Endothelial cell of umbilical vein (primary cell): ENCODE measurements around the gene POLR2L. TPM values are rescaled to one million over a fixed set of nuclear protein-coding genes. Genes with fewer than 3 reads are reported as not detected.

Experiments
- BruUV-seq: library from RNA; stranded (reverse); fragments of 400-500 nt; replicated peaks from 2 replicates; lab custom pipeline; 2021; lab: Mats Ljungman, UMichigan
- CTCF ChIA-PET: fragments of 300-600, 350-600 bp; sonication (Branson Sonifier 250); formaldehyde crosslinking; loops from one replicate; lab custom pipeline; 2021; ENCODE audit warnings: antibody characterized with exemption, inconsistent platforms; lab: Charles Lee
- POLR2A ChIA-PET: fragments of 300-600, 350-600 bp; sonication (Branson Sonifier 250); formaldehyde crosslinking; loops from one replicate; lab custom pipeline; 2021; ENCODE audit warnings: antibody characterized with exemption, inconsistent platforms; lab: Charles Lee
- DNase-seq: peaks from one replicate; pipeline ENCODE4 v3.0.0-alpha.2; 2011; ENCODE audit warnings: low read depth, low spot score
- FAIRE-seq: peaks from 2 replicates; lab custom pipeline; 2011; peaks lifted over from hg19 to GRCh38; lab: Jason Lieb, UNC
- H2AFZ ChIP-seq: 2 replicates; pipeline ENCODE4 v1.6.0; 2012; ENCODE audit warnings: low read depth, low read length, control low read depth, inconsistent platforms
- H3K27ac ChIP-seq: 2 replicates; pipeline ENCODE4 v1.5.1; 2011; ENCODE audit warnings: low read depth, mild to moderate bottlenecking, control low read depth, low read length, moderate library complexity; ENCODE audit not compliant: insufficient read depth
- H3K27me3 ChIP-seq, 2 experiments: 2 replicates each; pipeline versions ENCODE4 v1.6.0 to v1.6.1; 2011; ENCODE audit warnings: low read length in 2 of 2, mixed read lengths in 1 of 2; ENCODE audit not compliant: control insufficient read depth in 2 of 2, insufficient read depth in 2 of 2
- H3K36me3 ChIP-seq, 2 experiments: 2 replicates in 1 of 2; 3 replicates in 1 of 2; pipeline ENCODE4 v1.5.1; 2011; ENCODE audit warnings: low read length in 2 of 2, mild to moderate bottlenecking in 1 of 2, moderate library complexity in 1 of 2; ENCODE audit not compliant: control insufficient read depth in 2 of 2, insufficient read depth in 2 of 2; ENCODE audit errors: extremely low read depth in 1 of 2
- H3K4me1 ChIP-seq: 3 replicates; pipeline ENCODE4 v1.5.1; 2011; ENCODE audit warnings: mild to moderate bottlenecking, low read length; ENCODE audit not compliant: control insufficient read depth, insufficient read depth; ENCODE audit errors: extremely low read depth
- H3K4me2 ChIP-seq: 2 replicates; pipeline ENCODE4 v1.6.1; 2011; ENCODE audit warnings: low read length, control low read depth, mixed read lengths; ENCODE audit not compliant: insufficient read depth
- H3K4me3 ChIP-seq, 3 experiments: fragments of 200-600 bp in 1 of 3; sonication (generic), shearing (Covaris generic) in 1 of 3; replicated peaks in 1 of 3; 2 replicates each; pipeline ENCODE4 v1.5.1; 2011 to 2016; ENCODE audit warnings: control low read depth in 3 of 3, low read length in 3 of 3, mild to moderate bottlenecking in 2 of 3, inconsistent platforms in 1 of 3, low read depth in 1 of 3, moderate library complexity in 1 of 3; ENCODE audit not compliant: insufficient read depth in 1 of 3
- H3K79me2 ChIP-seq: 2 replicates; pipeline ENCODE4 v1.6.0; 2012; ENCODE audit warnings: low read length, inconsistent platforms; ENCODE audit not compliant: control insufficient read depth, insufficient read depth
- H3K9ac ChIP-seq: replicated peaks from 2 replicates; pipeline ENCODE3; 2011; ENCODE audit warnings: low read length, control low read depth; ENCODE audit not compliant: insufficient read depth; ENCODE audit errors: extremely low read depth
- H3K9me1 ChIP-seq: replicated peaks from 3 replicates; pipeline ENCODE4 v1.6.0; 2011; ENCODE audit warnings: mild to moderate bottlenecking, low read length; ENCODE audit not compliant: control insufficient read depth, insufficient read depth; ENCODE audit errors: extremely low read depth
- H3K9me3 ChIP-seq: replicated peaks from 2 replicates; pipeline ENCODE4 v1.5.1; 2012; ENCODE audit warnings: low read length, inconsistent platforms; ENCODE audit not compliant: control insufficient read depth, insufficient read depth
- H4K20me1 ChIP-seq: replicated peaks from 2 replicates; pipeline ENCODE3; 2011; ENCODE audit warnings: mild to moderate bottlenecking, low read length; ENCODE audit not compliant: control insufficient read depth, insufficient read depth; ENCODE audit errors: extremely low read depth
- CTCF ChIP-seq, 2 donors: IDR thresholded peaks; 1 replicate in 1 of 2; 2 replicates in 1 of 2; pipeline ENCODE4 v1.5.1; 2011; ENCODE audit warnings: low read length in 2 of 2, mild to moderate bottlenecking in 2 of 2, moderate library complexity in 2 of 2, control low read depth in 1 of 2, inconsistent platforms in 1 of 2, low read depth in 1 of 2; ENCODE audit not compliant: insufficient read depth in 1 of 2; ENCODE audit errors: extremely low read depth in 1 of 2
- EZH2 ChIP-seq: IDR thresholded peaks from 2 replicates; pipeline ENCODE4 v1.6.1; 2012; ENCODE audit warnings: borderline replicate concordance, low read depth, mild to moderate bottlenecking, moderate library complexity, low read length, inconsistent platforms; ENCODE audit not compliant: severe bottlenecking
- FOS ChIP-seq: IDR thresholded peaks from 2 replicates; pipeline ENCODE4 v1.6.1; 2011; ENCODE audit warnings: mild to moderate bottlenecking, low read length, moderate library complexity, borderline replicate concordance; ENCODE audit not compliant: insufficient read depth
- GATA2 ChIP-seq: IDR thresholded peaks from 2 replicates; pipeline ENCODE4 v1.7.0; 2011; ENCODE audit warnings: low read depth, mild to moderate bottlenecking, moderate library complexity, mixed read lengths, low read length; ENCODE audit not compliant: insufficient read length, insufficient read depth
- JUN ChIP-seq: IDR thresholded peaks from 2 replicates; pipeline ENCODE4 v1.6.1; 2011; ENCODE audit warnings: borderline replicate concordance, low read depth; ENCODE audit not compliant: insufficient read length, insufficient read depth
- MAX ChIP-seq: IDR thresholded peaks from 2 replicates; pipeline ENCODE4 v1.6.1; 2011; ENCODE audit not compliant: insufficient read depth, insufficient read length
- MYC ChIP-seq: IDR thresholded peaks from one replicate; pipeline ENCODE4 v1.6.1; 2011; ENCODE audit warnings: mild to moderate bottlenecking, low read depth, low read length
- POLR2A ChIP-seq: IDR thresholded peaks from 2 replicates; pipeline ENCODE4 v1.6.1; 2012; ENCODE audit warnings: low read depth, mild to moderate bottlenecking, control low read depth, low read length
- POLR2AphosphoS5 ChIP-seq: IDR thresholded peaks from 2 replicates; pipeline ENCODE4 v1.6.1; 2012; ENCODE audit warnings: low read depth, mild to moderate bottlenecking, control low read depth, low read length, moderate library complexity; ENCODE audit not compliant: insufficient read depth
- dilution Hi-C: fragments of 300-500 bp; cut with MboI; formaldehyde crosslinking; loops from one replicate; pipeline ENCODE4 v1.15.0; 2019; ENCODE audit warnings: low sequenced_read_pairs; ENCODE audit not compliant: extremely low pct_ligation_motif_present
- intact Hi-C: fragments of 100-400 bp; cut with micrococcal nuclease; formaldehyde crosslinking; loops from one replicate; pipeline ENCODE4 v1.10.0; 2022
- polyA plus RNA-seq, 4 experiments: library from polyadenylated mRNA; depleted of rRNA in 3 of 4; stranded (reverse) in 3 of 4; unstranded in 1 of 4; fragments of >200 nt; gene quantifications; 2 replicates each; pipeline versions ENCODE4 v1.2.1 to v1.2.3, GENCODE V29; 2011 to 2012; ENCODE audit warnings: missing spikeins in 1 of 4
- total RNA-seq: library from RNA; stranded (reverse); gene quantifications from 2 replicates; pipeline ENCODE4 v1.2.3, GENCODE V29; 2021

The POLR2L gene
- total and polyA plus RNA-seq, 2 donors (not counting 3 experiments of a cell fraction or from before 2014, with no cell fraction given): 146 to 259 TPM

- intact Hi-C loops (no loop called here), dilution Hi-C loops (no loop called here)
- DNase-seq (no peak), FAIRE-seq (no peak)
- H3K79me2 ChIP-seq: no peaks in the 10 kb centered on the region
- H4K20me1 ChIP-seq: no peaks in the 10 kb centered on the region
- no peaks in the 10 kb centered on the region for H3K4me1 ChIP-seq
- no peak overlapping the region for H3K9ac ChIP-seq
- H3K4me2 ChIP-seq: no peak overlapping the region
- ChIA-PET CTCF (no interaction called here), POLR2A (no interaction called here)
- H3K27ac ChIP-seq: no peak overlapping the region
- no peaks in the 10 kb centered on the region for H3K27me3 ChIP-seq
- no peaks in the 10 kb centered on the region for H3K9me1 ChIP-seq
- no TSS peak for BruUV-seq
- H3K36me3 ChIP-seq: peaks cover 0 to 3% of the 10 kb centered on the region in 2 experiments
- no peaks in the 10 kb centered on the region for H3K9me3 ChIP-seq
- no peak overlapping the region for H3K4me3 ChIP-seq
- TF ChIP-seq MYC (no peak), CTCF (IDR thresholded peaks at IDR 0.05; ENCODE audit: extremely low read depth in 1 of 2, insufficient read depth in 1 of 2, low read depth in 1 of 2, low read length in 2 of 2) (no peak), GATA2 (no peak), POLR2A (no peak), EZH2 (no peak), FOS (no peak), JUN (no peak), POLR2AphosphoS5 (no peak), MAX (no peak)
- no peak overlapping the region for H2AFZ ChIP-seq
Measured at GRCh38 chr11:880447-880846, 38.1 kb upstream of the POLR2L start.
